Astrocyte of the cerebellum (primary cell): ENCODE results near the gene RPL23.

Experiments
- DNase-seq: peaks from one replicate; pipeline ENCODE4 v3.0.0-alpha.2; 2011; ENCODE audit warnings: low read depth
- H3K4me3 ChIP-seq: 2 replicates; pipeline ENCODE4 v1.5.1; 2011; ENCODE audit warnings: mild to moderate bottlenecking, low read depth, low read length, moderate library complexity
- CTCF ChIP-seq: IDR thresholded peaks from 2 replicates; pipeline ENCODE4 v1.5.1; 2012; ENCODE audit warnings: low read length, low read depth, moderate library complexity, mild to moderate bottlenecking; ENCODE audit errors: missing control alignments
- in situ Hi-C: cut with HindIII; loops from 2 replicates; pipeline ENCODE4 v1.10.0; 2017; ENCODE audit warnings: low sequenced_read_pairs

Gene RPL23

GRCh38 chr17:38879878-38880665 is 26.6 kb upstream of the RPL23 start:
- no peak for TF ChIP-seq CTCF
- peak; percentile 69 for DNase-seq
- in situ Hi-C loops = no loop called here
- no peak overlapping the region for H3K4me3 ChIP-seq

GRCh38 chr17:38877130-38877851 is 23.8 kb upstream of the RPL23 start:
- in situ Hi-C loops = no loop called here
- DNase-seq = no peak
- H3K4me3 ChIP-seq = no peak overlapping the region
- TF ChIP-seq CTCF = no peak

GRCh38 chr17:38875477-38876075 is 22.1 kb upstream of the RPL23 start:
- DNase-seq = no peak
- no peak for TF ChIP-seq CTCF
- no peak overlapping the region for H3K4me3 ChIP-seq
- in situ Hi-C loops = no loop called here

GRCh38 chr17:38874505-38875400 is 21.2 kb upstream of the RPL23 start:
- no peak for TF ChIP-seq CTCF
- no peak overlapping the region for H3K4me3 ChIP-seq
- in situ Hi-C loops = no loop called here
- no peak for DNase-seq

- no peak for TF ChIP-seq CTCF
- in situ Hi-C loops = no loop called here
- no peak overlapping the region for H3K4me3 ChIP-seq
- DNase-seq = no peak
Observed at GRCh38 chr17:38873640-38874380, 20.3 kb upstream of the RPL23 start.
